SK-N-SH (cell line): ENCODE measurements around the gene OR8A1.

Experiments used
- CTCF ChIP-seq: fragments of 200-600 bp; sonication (generic); IDR thresholded peaks from 2 replicates; pipeline ENCODE4 v1.6.1; 2017; ENCODE audit warnings: antibody characterized with exemption, mild to moderate bottlenecking, moderate library complexity
- ELF1 ChIP-seq: IDR thresholded peaks from 2 replicates; pipeline ENCODE4 v1.4.0; 2012
- MAX ChIP-seq: IDR thresholded peaks from 2 replicates; pipeline ENCODE4 v1.4.0; 2012; ENCODE audit warnings: low read depth
- MXI1 ChIP-seq: IDR thresholded peaks from 2 replicates; pipeline ENCODE4 v1.6.1; 2012; ENCODE audit warnings: mild to moderate bottlenecking, low read depth, low read length, improper control_type of control experiment
- NFIC ChIP-seq: IDR thresholded peaks from 2 replicates; pipeline ENCODE4 v1.4.0; 2012; ENCODE audit warnings: borderline replicate concordance
- NRF1 ChIP-seq: IDR thresholded peaks from 2 replicates; pipeline ENCODE4 v1.6.1; 2012; ENCODE audit warnings: low read depth, mild to moderate bottlenecking, low read length
- POLR2AphosphoS5 ChIP-seq: IDR thresholded peaks from 2 replicates; pipeline ENCODE4 v1.6.1; 2012; ENCODE audit warnings: low read depth, low read length
- REST ChIP-seq: IDR thresholded peaks from 2 replicates; pipeline ENCODE4 v1.6.1; 2012; ENCODE audit warnings: mild to moderate bottlenecking, low read depth, low read length, moderate library complexity
- TAF1 ChIP-seq: IDR thresholded peaks from 2 replicates; pipeline ENCODE4 v1.6.1; 2012; ENCODE audit warnings: low read depth, mild to moderate bottlenecking, low read length, moderate library complexity, borderline replicate concordance
- USF2 ChIP-seq: fragments of 150-350 bp; IDR thresholded peaks from 2 replicates; pipeline ENCODE4 v1.6.1; 2017; ENCODE audit warnings: antibody characterized with exemption, low read length, low read depth, borderline replicate concordance
- YY1 ChIP-seq: IDR thresholded peaks from 2 replicates; pipeline ENCODE4 v1.4.0; 2012; ENCODE audit warnings: low read depth, mild to moderate bottlenecking
- ZBTB33 ChIP-seq: IDR thresholded peaks from 2 replicates; pipeline ENCODE4 v1.4.0; 2012; ENCODE audit warnings: low read depth, borderline replicate concordance

- no peak for TF ChIP-seq CTCF
- TF ChIP-seq MAX = no peak
- TF ChIP-seq TAF1 = no peak
- no peak for TF ChIP-seq NRF1
- no peak for TF ChIP-seq YY1
- no peak for TF ChIP-seq REST
- no peak for TF ChIP-seq ZBTB33
- no peak for TF ChIP-seq NFIC
- no peak for TF ChIP-seq ELF1
- no peak for TF ChIP-seq POLR2AphosphoS5
- TF ChIP-seq USF2 = no peak
- no peak for TF ChIP-seq MXI1
Observed at GRCh38 chr11:124605719-124606118, 35.9 kb downstream of the OR8A1 start.
